GM12874 (cell line): ENCODE results near the gene GAB4.

Experiments
- TF ChIP-seq, protein P1 (sequence below): IDR thresholded peaks from 2 replicates; pipeline ENCODE4 v1.5.1; 2011; ENCODE audit warnings: low read depth, mild to moderate bottlenecking, control low read depth, low read length, moderate library complexity; ENCODE audit not compliant: insufficient read depth

GAB4 gene

DNA sequence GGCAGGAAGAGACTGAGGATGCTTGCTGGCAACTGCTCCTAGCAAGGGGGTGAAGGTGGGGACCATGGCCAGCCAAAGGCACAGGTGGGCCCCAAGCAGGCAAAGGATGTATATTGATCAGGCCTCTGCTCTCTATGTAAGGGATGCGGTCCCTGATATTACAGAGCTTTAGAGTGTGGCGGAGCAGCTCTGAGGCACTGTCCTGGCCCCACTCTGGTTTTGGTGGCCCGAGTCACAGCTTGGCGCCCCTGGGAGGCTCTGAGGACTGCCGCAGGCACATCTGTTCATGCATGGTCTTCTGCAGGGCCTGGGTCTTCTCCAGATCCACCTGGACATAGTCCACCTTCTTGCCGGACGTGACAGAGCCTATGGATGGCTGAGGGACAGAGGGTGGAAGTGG lies 45.5 kb downstream of the GAB4 start:
- TF ChIP-seq, protein P1, sequence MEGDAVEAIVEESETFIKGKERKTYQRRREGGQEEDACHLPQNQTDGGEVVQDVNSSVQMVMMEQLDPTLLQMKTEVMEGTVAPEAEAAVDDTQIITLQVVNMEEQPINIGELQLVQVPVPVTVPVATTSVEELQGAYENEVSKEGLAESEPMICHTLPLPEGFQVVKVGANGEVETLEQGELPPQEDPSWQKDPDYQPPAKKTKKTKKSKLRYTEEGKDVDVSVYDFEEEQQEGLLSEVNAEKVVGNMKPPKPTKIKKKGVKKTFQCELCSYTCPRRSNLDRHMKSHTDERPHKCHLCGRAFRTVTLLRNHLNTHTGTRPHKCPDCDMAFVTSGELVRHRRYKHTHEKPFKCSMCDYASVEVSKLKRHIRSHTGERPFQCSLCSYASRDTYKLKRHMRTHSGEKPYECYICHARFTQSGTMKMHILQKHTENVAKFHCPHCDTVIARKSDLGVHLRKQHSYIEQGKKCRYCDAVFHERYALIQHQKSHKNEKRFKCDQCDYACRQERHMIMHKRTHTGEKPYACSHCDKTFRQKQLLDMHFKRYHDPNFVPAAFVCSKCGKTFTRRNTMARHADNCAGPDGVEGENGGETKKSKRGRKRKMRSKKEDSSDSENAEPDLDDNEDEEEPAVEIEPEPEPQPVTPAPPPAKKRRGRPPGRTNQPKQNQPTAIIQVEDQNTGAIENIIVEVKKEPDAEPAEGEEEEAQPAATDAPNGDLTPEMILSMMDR, result no peak

DNA sequence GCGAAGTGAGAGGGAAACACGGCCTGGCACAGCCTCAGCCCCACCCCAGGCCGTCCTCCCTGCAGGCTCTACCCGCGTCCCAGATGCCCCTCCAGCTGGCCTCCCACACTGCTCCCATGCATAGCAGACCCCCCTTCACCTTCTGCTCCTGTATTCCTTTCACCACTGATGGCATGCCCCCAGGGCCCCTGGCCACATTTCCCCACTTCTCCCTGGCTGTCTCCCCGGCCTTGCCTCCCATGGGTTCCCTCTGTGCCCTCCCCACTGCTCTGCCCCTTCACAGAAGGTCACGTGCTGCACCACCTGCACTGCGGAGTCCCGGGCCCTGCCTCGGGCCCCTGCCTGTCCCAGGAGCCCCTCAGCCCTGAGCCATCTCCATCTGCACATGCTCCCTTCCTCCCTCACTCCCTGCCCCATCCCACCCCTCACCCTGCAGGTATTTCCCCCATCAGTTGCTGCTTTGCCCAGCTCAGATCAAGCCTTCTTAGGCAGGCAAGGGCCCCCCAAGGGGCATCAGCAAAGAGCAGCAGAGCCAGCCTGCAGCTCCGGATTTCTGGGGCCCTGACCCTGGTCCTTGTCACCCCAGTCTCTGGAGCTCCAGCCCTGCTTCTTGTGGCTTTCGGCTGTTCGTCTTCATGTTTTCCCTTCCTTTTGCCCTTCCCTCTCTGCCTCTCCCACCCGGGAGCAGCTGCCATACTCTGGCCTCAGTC lies 46.4 kb downstream of the GAB4 start:
- TF ChIP-seq, protein P1, result no peak

DNA sequence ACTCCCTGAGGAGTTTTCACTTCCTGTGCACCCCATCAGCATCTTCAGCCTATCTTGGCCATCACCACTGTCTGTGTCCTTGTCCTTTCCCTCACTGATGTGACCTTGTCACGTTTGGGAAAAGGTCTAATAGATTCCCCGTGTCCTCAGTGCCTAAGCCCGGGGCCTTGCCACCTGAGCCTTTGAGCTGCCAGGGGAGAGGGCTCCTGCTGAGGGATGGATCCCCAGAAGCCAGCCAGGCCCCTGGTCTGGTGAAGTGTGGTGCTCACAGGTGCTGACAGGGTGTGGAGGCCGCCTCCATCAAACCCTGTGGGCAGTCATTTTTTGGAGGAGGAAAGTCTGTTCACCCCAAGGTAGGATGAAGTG lies 47.2 kb downstream of the GAB4 start:
- TF ChIP-seq, protein P1, result no peak

DNA sequence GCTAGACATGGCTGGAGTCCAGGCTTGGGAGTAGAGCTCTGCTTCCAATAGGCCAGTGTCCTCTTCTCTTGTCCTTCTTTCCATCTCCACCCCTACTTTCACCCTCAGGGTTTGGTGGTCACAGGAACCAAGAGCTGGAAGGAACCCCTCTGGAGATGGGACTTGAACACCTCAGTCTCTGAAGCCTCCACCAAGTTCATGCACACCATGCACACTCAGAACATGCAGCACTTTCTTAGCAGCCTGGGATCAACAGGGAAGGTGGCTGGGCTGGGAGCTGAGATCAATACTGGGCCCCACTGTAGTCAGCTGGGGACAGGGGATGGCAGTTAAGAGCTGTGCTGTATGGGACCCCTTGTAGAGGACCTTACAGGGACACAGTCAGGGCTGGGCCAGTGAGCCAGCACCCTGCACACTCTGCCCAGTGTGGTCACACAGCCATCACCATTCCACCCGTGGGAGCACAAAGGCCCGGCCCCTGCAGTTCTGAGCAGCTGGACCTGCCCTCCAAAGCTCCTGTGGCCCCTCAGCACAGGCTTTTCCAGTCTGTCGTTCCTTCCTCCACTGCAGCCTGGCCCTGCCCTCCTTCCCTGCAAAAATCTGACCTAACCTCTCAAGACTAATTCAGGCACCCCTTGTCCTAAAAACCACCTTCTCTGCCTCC lies 47.7 kb downstream of the GAB4 start:
- TF ChIP-seq, protein P1, result no peak

DNA sequence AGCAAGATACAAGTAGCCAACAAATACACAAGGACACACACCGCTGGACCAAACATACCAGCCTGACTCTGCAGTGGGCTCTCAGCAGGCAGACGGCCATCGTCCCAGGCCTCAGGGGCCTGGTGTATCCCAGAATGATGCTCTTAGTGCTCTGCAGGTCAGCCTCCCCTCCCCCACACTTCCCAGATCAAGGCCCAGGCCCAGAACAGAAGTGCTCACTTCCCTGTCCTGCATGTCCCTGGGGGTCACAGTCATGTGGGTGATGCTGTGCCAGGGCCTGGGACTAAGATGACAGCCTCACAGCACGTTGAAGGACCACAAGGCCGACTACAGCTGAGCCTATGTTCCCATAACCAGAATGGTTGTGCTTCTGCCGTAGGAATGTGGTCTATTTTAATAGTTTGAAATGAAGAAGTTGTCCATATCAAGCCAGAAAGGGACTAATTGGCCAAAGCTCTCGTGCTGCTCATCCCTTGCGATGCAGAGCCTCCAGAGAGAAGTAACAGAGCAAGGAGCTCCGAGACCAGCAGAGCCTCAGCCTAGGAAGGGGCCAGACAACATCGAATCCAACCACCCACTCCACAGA lies 48.6 kb downstream of the GAB4 start:
- TF ChIP-seq, protein P1, result no peak

DNA sequence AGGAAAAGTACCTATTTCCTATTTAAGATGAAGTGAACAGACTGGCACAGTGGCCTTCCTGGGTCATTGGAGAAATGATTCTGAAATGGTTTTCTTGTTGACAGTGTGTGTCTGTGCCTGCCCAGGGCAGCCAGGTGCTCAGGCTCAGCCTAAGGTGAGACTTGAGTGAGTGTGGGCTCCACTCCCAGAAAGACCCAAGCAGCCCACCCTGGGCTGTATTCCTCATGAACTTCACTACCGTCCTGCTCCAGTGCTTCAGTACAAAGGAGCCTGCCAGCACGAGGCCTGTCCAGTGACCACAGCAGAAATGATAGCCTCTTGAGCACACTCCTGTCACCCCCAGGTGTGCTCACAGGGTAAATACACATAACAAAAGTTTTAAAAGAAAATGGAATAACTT lies 49.5 kb downstream of the GAB4 start:
- TF ChIP-seq, protein P1, result no peak

DNA sequence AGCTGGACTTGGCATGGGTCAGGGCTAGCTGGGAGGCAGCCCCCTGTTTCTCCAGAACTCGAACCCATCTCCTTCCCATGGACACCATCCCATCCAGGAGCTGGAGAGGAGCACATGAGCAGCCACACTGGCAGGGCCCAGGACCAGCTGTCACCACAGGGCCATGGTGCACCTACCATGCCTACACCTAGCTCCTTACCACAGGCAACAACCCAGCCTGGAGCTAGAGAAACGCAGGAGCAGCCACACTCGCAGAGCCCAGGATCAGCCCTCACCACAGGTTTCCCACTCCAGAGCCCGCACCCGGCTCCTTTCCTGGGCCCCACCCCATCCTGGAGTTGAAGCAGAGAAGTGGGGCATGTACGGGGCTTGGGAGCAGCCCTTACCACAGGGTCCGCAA lies 50.2 kb downstream of the GAB4 start:
- TF ChIP-seq, protein P1, result no peak
